NB4 (cell line): ENCODE data around the gene F11.

Source experiments
- POLR2A ChIP-seq: IDR thresholded peaks from 2 replicates; pipeline ENCODE4 v1.6.1; 2011; ENCODE audit warnings: mild to moderate bottlenecking; ENCODE audit not compliant: insufficient read length; ENCODE audit errors: extremely low read depth
- TF ChIP-seq, protein P1 (sequence below): IDR thresholded peaks from one replicate; pipeline ENCODE4 v1.5.1; 2012; ENCODE audit warnings: low read depth, low read length
- TF ChIP-seq, protein P2 (sequence below): IDR thresholded peaks from 2 replicates; pipeline ENCODE4 v1.6.1; 2011; ENCODE audit warnings: low read depth, low read length

DNA sequence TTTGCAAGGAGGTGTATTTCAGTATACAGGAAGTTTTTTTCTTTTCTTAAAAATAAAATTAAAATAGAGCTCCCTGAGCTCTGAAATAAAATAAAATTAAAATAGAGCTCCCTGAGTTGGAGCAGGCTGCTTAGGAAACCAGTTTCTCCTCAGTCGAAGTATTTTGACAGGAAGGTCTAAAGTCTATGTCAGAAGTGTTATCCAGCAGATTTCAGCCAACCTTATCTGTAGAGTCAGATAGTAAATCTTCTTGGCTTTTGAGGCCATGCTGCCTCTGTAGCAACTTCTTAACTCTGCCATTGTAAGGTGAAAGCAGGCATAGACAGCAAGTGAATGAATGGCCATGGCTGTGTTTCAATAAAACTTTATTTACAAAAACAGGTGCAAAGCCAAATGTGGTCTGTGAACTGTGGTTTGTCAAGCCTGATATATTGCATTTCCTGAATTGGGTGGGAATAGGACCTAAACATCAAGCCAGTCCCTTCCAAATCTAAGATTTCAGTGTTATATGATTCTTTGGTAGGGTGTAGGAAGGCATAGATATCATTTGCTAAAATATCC is 48.2 kb upstream of the F11 start:
- TF ChIP-seq, protein P1, sequence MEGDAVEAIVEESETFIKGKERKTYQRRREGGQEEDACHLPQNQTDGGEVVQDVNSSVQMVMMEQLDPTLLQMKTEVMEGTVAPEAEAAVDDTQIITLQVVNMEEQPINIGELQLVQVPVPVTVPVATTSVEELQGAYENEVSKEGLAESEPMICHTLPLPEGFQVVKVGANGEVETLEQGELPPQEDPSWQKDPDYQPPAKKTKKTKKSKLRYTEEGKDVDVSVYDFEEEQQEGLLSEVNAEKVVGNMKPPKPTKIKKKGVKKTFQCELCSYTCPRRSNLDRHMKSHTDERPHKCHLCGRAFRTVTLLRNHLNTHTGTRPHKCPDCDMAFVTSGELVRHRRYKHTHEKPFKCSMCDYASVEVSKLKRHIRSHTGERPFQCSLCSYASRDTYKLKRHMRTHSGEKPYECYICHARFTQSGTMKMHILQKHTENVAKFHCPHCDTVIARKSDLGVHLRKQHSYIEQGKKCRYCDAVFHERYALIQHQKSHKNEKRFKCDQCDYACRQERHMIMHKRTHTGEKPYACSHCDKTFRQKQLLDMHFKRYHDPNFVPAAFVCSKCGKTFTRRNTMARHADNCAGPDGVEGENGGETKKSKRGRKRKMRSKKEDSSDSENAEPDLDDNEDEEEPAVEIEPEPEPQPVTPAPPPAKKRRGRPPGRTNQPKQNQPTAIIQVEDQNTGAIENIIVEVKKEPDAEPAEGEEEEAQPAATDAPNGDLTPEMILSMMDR: no peak
- no peak for TF ChIP-seq POLR2A
- TF ChIP-seq, protein P2, sequence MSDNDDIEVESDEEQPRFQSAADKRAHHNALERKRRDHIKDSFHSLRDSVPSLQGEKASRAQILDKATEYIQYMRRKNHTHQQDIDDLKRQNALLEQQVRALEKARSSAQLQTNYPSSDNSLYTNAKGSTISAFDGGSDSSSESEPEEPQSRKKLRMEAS: no peak
